Spleen (tissue), 11 donors: ENCODE results near the gene MCC. TPM values are rescaled to one million over a fixed set of nuclear protein-coding genes. Genes with fewer than 3 reads are reported as not detected.

Experiments used
- DNase-seq: peaks from one replicate; pipeline ENCODE4 v3.0.0-alpha.2; 2020
- H3K27ac ChIP-seq, 8 donors: fragments of 200-600 bp; sonication (generic) in 7 of 8; 1 replicate in 4 of 8; 2 replicates in 4 of 8; pipeline versions ENCODE4 v1.5.0 to v1.8.0; 2016 to 2021; ENCODE audit warnings: inconsistent platforms in 4 of 8, mild to moderate bottlenecking in 4 of 8, moderate library complexity in 1 of 8
- H3K27me3 ChIP-seq, 7 donors: fragments of 200-600 bp; sonication (generic) in 6 of 7; replicated peaks in 1 of 7; 1 replicate in 4 of 7; 2 replicates in 3 of 7; pipeline versions ENCODE4 v1.5.0 to v1.8.0; 2016 to 2021; ENCODE audit warnings: inconsistent platforms in 3 of 7, mild to moderate bottlenecking in 1 of 7
- H3K36me3 ChIP-seq, 6 donors: fragments of 200-600 bp; sonication (generic) in 5 of 6; 1 replicate in 4 of 6; 2 replicates in 2 of 6; pipeline versions ENCODE4 v1.5.0 to v1.8.0; 2016 to 2021; ENCODE audit warnings: inconsistent platforms in 2 of 6
- H3K4me1 ChIP-seq, 6 donors: fragments of 200-600 bp; sonication (generic) in 5 of 6; 1 replicate in 3 of 6; 2 replicates in 3 of 6; pipeline versions ENCODE4 v1.5.0 to v1.8.0; 2016 to 2021; ENCODE audit warnings: inconsistent platforms in 3 of 6
- H3K4me3 ChIP-seq, 8 donors: fragments of 200-600 bp; sonication (generic) in 7 of 8; 1 replicate in 4 of 8; 2 replicates in 4 of 8; pipeline versions ENCODE4 v1.5.0 to v1.8.0; 2016 to 2021; ENCODE audit warnings: inconsistent platforms in 4 of 8, mild to moderate bottlenecking in 4 of 8, moderate library complexity in 2 of 8
- H3K9me3 ChIP-seq, 8 donors: fragments of 200-600 bp; sonication (generic) in 7 of 8; 1 replicate in 4 of 8; 2 replicates in 4 of 8; pipeline versions ENCODE4 v1.5.0 to v1.8.0; 2016 to 2021; ENCODE audit warnings: inconsistent platforms in 4 of 8
- CTCF ChIP-seq, 11 experiments: fragments of 200-600 bp in 7 of 11; fragments of 450-650 bp in 4 of 11; sonication (generic) in 4 of 11; IDR thresholded peaks in 8 of 11; conservative IDR thresholded peaks in 3 of 11; 1 replicate in 7 of 11; 2 replicates in 4 of 11; pipeline versions ENCODE4 v1.4.0 to v1.8.0; 2016 to 2021; ENCODE audit warnings: antibody characterized with exemption in 11 of 11, inconsistent platforms in 4 of 11, mild to moderate bottlenecking in 1 of 11
- POLR2A ChIP-seq, 3 donors: fragments of 450-650 bp; IDR thresholded peaks; one replicate each; pipeline ENCODE4 v1.5.1; 2017; ENCODE audit warnings: antibody characterized with exemption in 3 of 3, mild to moderate bottlenecking in 1 of 3
- POLR2AphosphoS5 ChIP-seq, 3 donors: sonication (generic); formaldehyde crosslinking; IDR thresholded peaks; one replicate each; pipeline ENCODE4 v1.5.1; 2017; ENCODE audit warnings: antibody characterized with exemption in 3 of 3
- WGBS, 5 donors: extraction: QIAGEN DNeasy Blood & Tissue Kit in 3 of 5; methylation state at CpG; one replicate each; pipeline versions ENCODE4 v1.1.5 to v1.1.7; 2013 to 2018; 5-methylcytosine and 5-hydroxymethylcytosine counted together
- intact Hi-C: fragments of 100-400 bp; cut with DNase I; formaldehyde crosslinking; loops from one replicate; pipeline ENCODE4 v1.15.0; 2023; ENCODE audit warnings: low total_unique reads
- polyA plus RNA-seq, 3 donors: library from polyadenylated mRNA; stranded (reverse); fragments of 200-250 nt; gene quantifications; one replicate each; pipeline ENCODE4 v1.2.1, GENCODE V29; 2013
- total RNA-seq, 7 donors: library from RNA; depleted of rRNA in 3 of 7; stranded (reverse); fragments of >200 nt in 3 of 7; fragmentation: NEBNext Ultra II Directional in 4 of 7; extraction: Animal tissue kit (Norgen Biotek cat#: 25700) in 4 of 7; gene quantifications; one replicate each; pipeline versions ENCODE4 v1.1.0 to v1.2.1, GENCODE V29; 2016 to 2021
- donor health status: healthy with polysubstance abuse.
- donor health status: DM: no; HTN: no; CAD: no; lungs with moderate emphysema.
- donor health status: DM: no; HTN: no; CAD: no.
- donor health status: Bipolar disorder and iron deficiency.
- donor health status: healthy.
- donor health status: DM: no; HTN: no; CAD: no.
- donor health status: DM: yes; HTN: yes; CAD: no.

The MCC gene
- total and polyA plus RNA-seq, 10 donors, result 1.3 to 32.8 (median 15.8) TPM

DNA sequence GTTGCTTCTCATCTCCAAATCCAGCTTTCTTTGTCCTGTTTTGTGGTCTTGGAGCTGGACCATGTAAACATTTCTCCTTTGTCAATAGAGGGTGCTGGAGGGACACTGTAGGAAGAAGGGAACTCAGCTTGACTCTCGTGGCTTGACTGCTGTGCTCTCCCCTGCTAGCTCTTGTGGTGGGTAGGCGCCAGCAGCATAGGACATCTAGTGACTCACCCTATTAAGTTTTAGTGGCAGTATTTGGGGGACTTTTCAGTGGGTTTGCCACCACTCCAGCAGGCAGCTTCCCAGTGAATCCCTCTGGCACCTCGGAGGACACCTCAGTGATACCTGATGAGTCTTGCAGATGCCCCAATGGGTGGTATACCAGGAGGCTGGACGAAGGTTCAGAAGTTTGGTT is 151.3 kb downstream of the MCC start:
- no peaks in the 10 kb centered on the region for H3K36me3 ChIP-seq
- intact Hi-C loops, result no loop called here
- peak in 2 of 11 experiments; percentile 5 to 19 for TF ChIP-seq CTCF (IDR thresholded peaks at IDR 0.05 in 8 of 11, conservative IDR thresholded peaks at IDR 0.05 in 3 of 11)
- TF ChIP-seq POLR2AphosphoS5 (IDR thresholded peaks at IDR 0.05), result no peak
- TF ChIP-seq POLR2A (IDR thresholded peaks at IDR 0.05), result no peak
- no peaks in the 10 kb centered on the region for H3K9me3 ChIP-seq
- DNase-seq, result no peak
- H3K27me3 ChIP-seq, result peaks cover 0 to 4% (median 0%) of the 10 kb centered on the region in 7 donors
- no peak overlapping the region for H3K4me3 ChIP-seq
- whole genome bisulfite sequencing, 5 donors, result 47 to 58% (median 49%) methylated on average over 4 of the region's 4 CpGs
- no peak overlapping the region for H3K27ac ChIP-seq
- H3K4me1 ChIP-seq, result no peaks in the 10 kb centered on the region

- DNase-seq, result no peak
- Histone ChIP-seq H3K9me3 (no peaks in the 10 kb centered on the region), H3K27me3 (no peaks in the 10 kb centered on the region), H3K4me3 (no peak overlapping the region), H3K36me3 (no peaks in the 10 kb centered on the region), H3K27ac (no peak overlapping the region), H3K4me1 (peaks cover 7 to 18% (median 9%) of the 10 kb centered on the region in 6 donors)
- intact Hi-C loops, result loop anchor here (5.0 kb wide), 1 partner anchor 336 kb away; no protein-coding TSS in a partner anchor
- no peak for TF ChIP-seq POLR2AphosphoS5 (IDR thresholded peaks at IDR 0.05)
- TF ChIP-seq POLR2A (IDR thresholded peaks at IDR 0.05), result no peak
- no peak for TF ChIP-seq CTCF (IDR thresholded peaks at IDR 0.05 in 8 of 11, conservative IDR thresholded peaks at IDR 0.05 in 3 of 11)
- WGBS, 5 donors, result 89 to 96% (median 94%) methylated on average over 1 of the region's 1 CpG
Measured at GRCh38 chr5:113333411-113333810, 154.8 kb downstream of the MCC start.

DNA sequence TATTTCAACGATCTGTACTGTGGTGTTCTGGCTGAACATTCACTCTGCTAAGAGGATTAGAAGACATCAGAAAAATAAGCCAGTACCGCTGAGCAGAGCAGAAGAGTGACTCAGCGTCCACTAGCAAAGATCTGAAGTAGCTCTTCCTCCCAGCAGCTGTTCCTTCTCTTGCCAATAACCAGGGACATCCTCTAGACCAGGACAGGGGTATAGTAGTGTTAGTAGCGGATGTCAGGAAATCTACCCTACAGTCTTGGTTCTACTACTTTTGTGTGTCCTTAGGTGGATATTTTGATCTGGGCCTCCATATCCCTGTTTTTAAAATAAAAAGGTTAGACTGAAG is 157.1 kb downstream of the MCC start:
- H3K27me3 ChIP-seq, result no peaks in the 10 kb centered on the region
- no peak for DNase-seq
- peaks cover 7 to 18% (median 9%) of the 10 kb centered on the region in 6 donors for H3K4me1 ChIP-seq
- H3K4me3 ChIP-seq, result peak overlapping the region in 1 of 8 donors; percentile 12
- H3K36me3 ChIP-seq, result no peaks in the 10 kb centered on the region
- intact Hi-C loops, result loop anchor here (5.0 kb wide), 1 partner anchor 334 kb away; no protein-coding TSS in a partner anchor
- TF ChIP-seq CTCF (IDR thresholded peaks at IDR 0.05 in 8 of 11, conservative IDR thresholded peaks at IDR 0.05 in 3 of 11) (no peak), POLR2AphosphoS5 (IDR thresholded peaks at IDR 0.05) (peak in 1 of 3 donors; percentile 50)
- WGBS, 5 donors, result 28 to 48% (median 36%) methylated on average over 4 of the region's 4 CpGs
- H3K9me3 ChIP-seq, result no peaks in the 10 kb centered on the region
- H3K27ac ChIP-seq, result peak overlapping the region in 2 of 8 donors; percentile 28 to 30

DNA sequence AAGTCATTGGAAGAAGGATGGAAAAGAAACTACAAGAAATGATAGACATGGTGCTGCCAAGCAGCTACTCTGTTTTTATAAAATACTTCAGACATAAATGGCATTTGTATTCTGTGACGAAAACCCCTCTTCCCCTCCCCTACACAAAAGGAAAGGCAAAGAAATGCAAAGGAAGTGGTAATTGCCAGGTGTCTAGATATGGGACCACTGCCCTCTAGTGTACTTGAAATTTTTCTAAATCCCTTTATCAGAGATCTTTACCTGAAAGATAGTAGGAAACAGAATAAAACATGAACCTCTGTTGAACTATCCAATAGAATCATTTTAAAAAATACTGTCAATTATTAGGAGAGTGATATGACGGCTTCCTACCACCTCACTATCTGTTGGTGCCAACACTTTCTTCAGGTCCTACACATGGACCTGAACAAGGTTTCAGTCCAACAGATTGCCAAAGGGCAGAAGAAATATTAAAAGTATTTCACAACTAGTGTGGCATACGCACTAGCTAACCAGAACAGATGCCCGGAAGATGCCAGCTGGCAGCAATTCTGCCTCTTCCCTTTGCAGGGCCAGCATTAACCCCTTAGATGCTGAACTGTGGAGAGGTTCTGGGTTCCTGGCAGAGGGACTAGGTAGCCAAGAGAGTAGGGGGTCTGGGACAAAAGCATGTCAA is 157.6 kb downstream of the MCC start:
- DNase-seq, result no peak
- no peaks in the 10 kb centered on the region for H3K9me3 ChIP-seq
- WGBS, 5 donors, result 4 to 11% (median 6%) methylated on average over 4 of the region's 4 CpGs
- peak in 9 of 11 experiments; percentile 7 to 51 (median 39) for TF ChIP-seq CTCF (IDR thresholded peaks at IDR 0.05 in 8 of 11, conservative IDR thresholded peaks at IDR 0.05 in 3 of 11)
- no peak for TF ChIP-seq POLR2A (IDR thresholded peaks at IDR 0.05)
- peak overlapping the region in 1 of 8 donors; percentile 14 for H3K4me3 ChIP-seq
- peak overlapping the region in 2 of 8 donors; percentile 28 to 30 for H3K27ac ChIP-seq
- H3K27me3 ChIP-seq, result no peaks in the 10 kb centered on the region
- intact Hi-C loops, result loop anchor here (5.0 kb wide), 1 partner anchor 333 kb away; no protein-coding TSS in a partner anchor
- peaks cover 7 to 18% (median 9%) of the 10 kb centered on the region in 6 donors for H3K4me1 ChIP-seq
- no peaks in the 10 kb centered on the region for H3K36me3 ChIP-seq
